GM18909 (cell line): ENCODE data around the gene SCAMP4.

ENCODE experiments used
- ATAC-seq: cut with Tn5 transposase; IDR thresholded peaks from one replicate; pipeline ENCODE4 v1.9.1; 2021; ENCODE audit warnings: mild to moderate bottlenecking; ENCODE audit not compliant: unreplicated experiment, poor library complexity

The SCAMP4 gene

GRCh38 chr19:1905110-1905862 lies at the start of gene SCAMP4, which contains the start of gene ADAT3:
Gene SCAMP4 (plus strand): TSS chr19:1905399. CDS start chr19:1915020, 9,621 bp downstream.
Gene ADAT3 (plus strand): TSS chr19:1905399. CDS start chr19:1912048, 6,649 bp downstream.
- ATAC-seq, result peak; percentile 82

GRCh38 chr19:1855828-1856255 lies 49.4 kb upstream of the SCAMP4 start:
- no peak for ATAC-seq

GRCh38 chr19:1856345-1856697 lies 48.9 kb upstream of the SCAMP4 start:
- ATAC-seq, result peak; percentile 2

GRCh38 chr19:1856698-1857603 lies 48.2 kb upstream of the SCAMP4 start:
- ATAC-seq, result peak; percentile 32

- no peak for ATAC-seq
Measured at GRCh38 chr19:1857648-1858326, 47.4 kb upstream of the SCAMP4 start.

GRCh38 chr19:1858412-1859081 lies 46.7 kb upstream of the SCAMP4 start:
- no peak for ATAC-seq

GRCh38 chr19:1859331-1859781 lies 45.8 kb upstream of the SCAMP4 start:
- ATAC-seq, result no peak

GRCh38 chr19:1860042-1860775 lies 45.0 kb upstream of the SCAMP4 start:
- no peak for ATAC-seq

- no peak for ATAC-seq
Measured at GRCh38 chr19:1860821-1861598, 44.2 kb upstream of the SCAMP4 start.

GRCh38 chr19:1861599-1862031 lies 43.6 kb upstream of the SCAMP4 start:
- ATAC-seq, result no peak

- no peak for ATAC-seq
Measured at GRCh38 chr19:1862068-1862423, 43.2 kb upstream of the SCAMP4 start.

- peak; percentile 15 for ATAC-seq
Measured at GRCh38 chr19:1862424-1863327, 42.5 kb upstream of the SCAMP4 start.

- ATAC-seq, result peak; percentile 7
Measured at GRCh38 chr19:1863328-1863637, 41.9 kb upstream of the SCAMP4 start, which contains the start of gene KLF16. Gene KLF16 (minus strand): TSS chr19:1863579. CDS start chr19:1863497, 82 bp downstream.

GRCh38 chr19:1863638-1864479 lies 41.3 kb upstream of the SCAMP4 start:
- peak; percentile 60 for ATAC-seq

GRCh38 chr19:1864480-1865171 lies 40.6 kb upstream of the SCAMP4 start:
- ATAC-seq, result no peak
